Activated CD8-positive, alpha-beta T cell treated with anti-CD3 and anti-CD28 coated beads for 36 hours (primary cell): ENCODE measurements around the gene SDC3. TPM values are rescaled to one million over a fixed set of nuclear protein-coding genes. Genes with fewer than 3 reads are reported as not detected.

Source experiments
- ATAC-seq: fragments of 200-7000 bp; cut with Tn5 transposase; one replicate; pipeline ENCODE4 v1.10.0; 2021; ENCODE audit warnings: mild to moderate bottlenecking, moderate library complexity
- CTCF ChIA-PET: fragments of 350-600 bp; sonication (Branson Sonifier 250); formaldehyde crosslinking; loops from one replicate; lab custom pipeline; 2021; ENCODE audit warnings: antibody characterized with exemption; lab: Charles Lee
- POLR2A ChIA-PET: fragments of 350-600 bp; sonication (Branson Sonifier 250); formaldehyde crosslinking; loops from one replicate; lab custom pipeline; 2021; ENCODE audit warnings: antibody characterized with exemption; lab: Charles Lee
- DNase-seq: peaks from one replicate; pipeline ENCODE4 v3.0.0-alpha.2; 2020
- H3K27ac Mint-ChIP-seq: one replicate; pipeline ENCODE4 v1.8.0; 2021; ENCODE audit warnings: mild to moderate bottlenecking, mixed read lengths
- H3K27me3 Mint-ChIP-seq: one replicate; pipeline ENCODE4 v1.8.0; 2021; ENCODE audit warnings: mixed read lengths
- H3K36me3 Mint-ChIP-seq: one replicate; pipeline ENCODE4 v1.8.0; 2021; ENCODE audit warnings: low read depth, mixed read lengths
- H3K4me1 Mint-ChIP-seq: one replicate; pipeline ENCODE4 v1.8.0; 2021; ENCODE audit warnings: low read depth, mixed read lengths
- H3K4me3 Mint-ChIP-seq: one replicate; pipeline ENCODE4 v1.8.0; 2021; ENCODE audit warnings: mild to moderate bottlenecking, moderate library complexity, mixed read lengths
- H3K9me3 Mint-ChIP-seq: one replicate; pipeline ENCODE4 v1.8.0; 2021; ENCODE audit warnings: mixed read lengths
- CTCF ChIP-seq: fragments of 200-600 bp; IDR thresholded peaks from one replicate; pipeline ENCODE4 v1.8.0; 2022; ENCODE audit warnings: antibody characterized with exemption, mild to moderate bottlenecking
- intact Hi-C: fragments of 100-400 bp; cut with micrococcal nuclease; formaldehyde crosslinking; loops from one replicate; pipeline ENCODE4 v1.10.0; 2022
- total RNA-seq, 2 experiments: library from RNA; stranded (reverse); gene quantifications; one replicate each; pipeline ENCODE4 v1.2.3, GENCODE V29; 2021

Gene SDC3
- total RNA-seq, 2 experiments from 2014 or later = 0.04 to 0.14 TPM

- Mint-ChIP-seq H3K27me3 (peaks cover 20% of the 10 kb centered on the region), H3K36me3 (no peaks in the 10 kb centered on the region), H3K27ac (no peak overlapping the region), H3K9me3 (no peaks in the 10 kb centered on the region), H3K4me1 (no peaks in the 10 kb centered on the region), H3K4me3 (no peak overlapping the region)
- TF ChIP-seq CTCF = no peak
- DNase-seq (peak; percentile 39), ATAC-seq (peak; percentile 55)
- intact Hi-C loops = no loop called here
- CTCF ChIA-PET = no interaction called here
- POLR2A ChIA-PET = no interaction called here
These were observed 27.0 kb downstream of the SDC3 start for GRCh38 chr1:30881319-30882181.

- no peak overlapping the region for H3K27ac Mint-ChIP-seq
These were observed 27.8 kb downstream of the SDC3 start for GRCh38 chr1:30880678-30881318.

GRCh38 chr1:30879940-30880677, 28.4 kb downstream of the SDC3 start:
- H3K27ac Mint-ChIP-seq = no peak overlapping the region
- H3K27me3 Mint-ChIP-seq = peaks cover 21% of the 10 kb centered on the region
- no peak for TF ChIP-seq CTCF
- H3K4me1 Mint-ChIP-seq = no peaks in the 10 kb centered on the region
- ChIA-PET POLR2A (no interaction called here), CTCF (interaction anchor here (1.4 kb wide), 1 partner anchor 79 kb away, joined by 5 read pairs; no protein-coding TSS in a partner anchor)
- DNase-seq (no peak), ATAC-seq (no peak)
- intact Hi-C loops = no loop called here
- H3K36me3 Mint-ChIP-seq = no peaks in the 10 kb centered on the region
- no peaks in the 10 kb centered on the region for H3K9me3 Mint-ChIP-seq
- no peak overlapping the region for H3K4me3 Mint-ChIP-seq

More at GRCh38 chr1:30880678-30881318, 27.8 kb downstream of the SDC3 start:
- POLR2A ChIA-PET = no interaction called here
- H3K36me3 Mint-ChIP-seq = no peaks in the 10 kb centered on the region
- CTCF ChIA-PET = interaction anchor here (1.4 kb wide), 1 partner anchor 79 kb away, joined by 5 read pairs; no protein-coding TSS in a partner anchor
- no peak overlapping the region for H3K4me3 Mint-ChIP-seq
- intact Hi-C loops = no loop called here
- no peaks in the 10 kb centered on the region for H3K9me3 Mint-ChIP-seq
- DNase-seq (no peak), ATAC-seq (no peak)
- TF ChIP-seq CTCF = no peak
- no peaks in the 10 kb centered on the region for H3K4me1 Mint-ChIP-seq
- peaks cover 21% of the 10 kb centered on the region for H3K27me3 Mint-ChIP-seq

GRCh38 chr1:30879126-30879786, 29.3 kb downstream of the SDC3 start:
- ChIA-PET CTCF (interaction anchor here (1.4 kb wide), 1 partner anchor 78 kb away, joined by 5 read pairs; no protein-coding TSS in a partner anchor), POLR2A (no interaction called here)
- Mint-ChIP-seq H3K9me3 (no peaks in the 10 kb centered on the region), H3K27me3 (peaks cover 16% of the 10 kb centered on the region), H3K27ac (no peak overlapping the region), H3K36me3 (no peaks in the 10 kb centered on the region), H3K4me1 (no peaks in the 10 kb centered on the region), H3K4me3 (no peak overlapping the region)
- no peak for TF ChIP-seq CTCF
- DNase-seq (no peak), ATAC-seq (no peak)
- intact Hi-C loops = no loop called here
